Esophagus muscularis mucosa (tissue), 4 donors: ENCODE data around the gene ITGAL. TPM values are rescaled to one million over a fixed set of nuclear protein-coding genes. Genes with fewer than 3 reads are reported as not detected.

Experiments used
- DNase-seq: peaks from one replicate; pipeline ENCODE4 v3.0.0-alpha.2; 2017; ENCODE audit errors: extremely low spot score
- H3K27ac ChIP-seq, 4 donors: fragments of 200-600 bp; sonication (generic); replicated peaks in 1 of 4; 1 replicate in 3 of 4; 2 replicates in 1 of 4; pipeline ENCODE4 v1.5.1; 2016 to 2019; ENCODE audit warnings: mild to moderate bottlenecking in 1 of 4
- H3K27me3 ChIP-seq, 4 donors: fragments of 200-600 bp; sonication (generic); one replicate each; pipeline versions ENCODE4 v1.5.1 to v1.6.0; 2016 to 2019
- H3K36me3 ChIP-seq, 4 donors: fragments of 200-600 bp; sonication (generic); one replicate each; pipeline ENCODE4 v1.5.1; 2016 to 2019
- H3K4me1 ChIP-seq, 4 donors: fragments of 200-600 bp; sonication (generic); one replicate each; pipeline ENCODE4 v1.5.1; 2016 to 2019
- H3K4me3 ChIP-seq, 4 donors: fragments of 200-600 bp; sonication (generic); 1 replicate in 2 of 4; 2 replicates in 2 of 4; pipeline ENCODE4 v1.5.1; 2016 to 2019; ENCODE audit warnings: mild to moderate bottlenecking in 4 of 4, moderate library complexity in 1 of 4
- H3K9me3 ChIP-seq, 4 donors: fragments of 200-600 bp; sonication (generic); 1 replicate in 3 of 4; 2 replicates in 1 of 4; pipeline ENCODE4 v1.5.1; 2016 to 2019
- CTCF ChIP-seq, 3 experiments: fragments of 200-600 bp in 2 of 3; fragments of 450-650 bp in 1 of 3; sonication (generic) in 2 of 3; IDR thresholded peaks; one replicate each; pipeline ENCODE4 v1.5.1; 2017 to 2019; ENCODE audit warnings: antibody characterized with exemption in 3 of 3, mild to moderate bottlenecking in 2 of 3, moderate library complexity in 1 of 3
- EP300 ChIP-seq: sonication (generic); formaldehyde crosslinking; IDR thresholded peaks from one replicate; pipeline ENCODE4 v1.6.1; 2017; ENCODE audit warnings: antibody characterized with exemption
- POLR2A ChIP-seq: fragments of 450-650 bp; IDR thresholded peaks from one replicate; pipeline ENCODE4 v1.6.1; 2017; ENCODE audit warnings: antibody characterized with exemption, moderate library complexity, mild to moderate bottlenecking, low read depth
- POLR2AphosphoS5 ChIP-seq, 2 donors: sonication (generic); formaldehyde crosslinking; IDR thresholded peaks; one replicate each; pipeline ENCODE4 v1.6.1; 2017; ENCODE audit warnings: antibody characterized with exemption in 2 of 2
- WGBS: methylation state at CpG from one replicate; pipeline ENCODE4 v1.1.5; 2018; 5-methylcytosine and 5-hydroxymethylcytosine counted together
- intact Hi-C: fragments of 100-400 bp; cut with DNase I; formaldehyde crosslinking; loops from one replicate; pipeline ENCODE4 v1.15.1; 2023
- total RNA-seq, 4 donors: library from RNA; depleted of rRNA; stranded (reverse); fragments of >200 nt; gene quantifications; one replicate each; pipeline versions ENCODE4 v1.1.0 to v1.2.1, GENCODE V29; 2016

ITGAL gene
- total RNA-seq, 4 donors from 2014 or later: 1.5 to 2.7 (median 2.5) TPM

DNA sequence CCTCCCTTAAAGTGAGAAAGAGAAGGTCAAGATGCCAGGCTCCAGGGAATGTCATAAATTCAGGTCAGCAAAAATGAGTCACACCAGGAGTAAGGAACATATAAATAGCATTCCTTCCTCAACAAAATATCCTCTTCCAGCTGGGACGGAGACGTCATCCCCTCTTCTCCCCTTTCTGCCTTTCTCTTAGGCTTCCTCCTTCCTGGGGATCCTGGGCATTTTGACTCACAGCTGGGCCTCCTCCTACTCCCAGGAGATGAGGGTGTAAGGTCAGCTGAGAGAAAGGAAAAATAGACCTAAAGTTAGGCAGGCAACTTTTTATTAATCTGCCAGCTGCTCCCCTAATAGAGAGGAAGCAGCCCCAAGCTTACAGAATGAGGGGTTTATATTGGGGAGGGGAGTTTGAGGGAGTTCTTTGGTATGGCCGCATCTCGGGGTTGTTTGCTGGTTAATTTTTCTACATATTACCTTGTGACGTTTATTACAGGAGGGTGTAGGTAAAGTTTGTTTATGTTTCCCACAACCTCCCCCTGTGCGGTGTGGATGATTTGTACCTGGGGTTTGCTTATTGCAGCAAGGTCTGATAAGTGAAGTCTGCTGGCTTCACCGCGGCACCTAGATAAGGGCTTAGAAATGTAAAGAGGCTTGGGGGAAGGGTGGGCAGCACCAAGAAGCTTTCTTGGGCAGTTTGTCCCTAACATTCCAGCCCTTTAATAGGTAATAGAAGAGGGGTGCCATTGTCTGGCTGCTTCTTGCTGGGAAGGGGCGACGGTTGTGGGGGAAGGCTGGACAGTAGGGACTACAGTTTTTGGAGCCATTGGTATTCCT, 69.2 kb downstream of the ITGAL start:
- H3K27ac ChIP-seq: no peak overlapping the region

GRCh38 chr16:30543067-30543466, 70.5 kb downstream of the ITGAL start:
- Histone ChIP-seq H3K27ac (no peak overlapping the region), H3K4me1 (peaks cover 0 to 34% (median 3%) of the 10 kb centered on the region in 4 donors), H3K27me3 (no peaks in the 10 kb centered on the region), H3K4me3 (no peak overlapping the region), H3K9me3 (no peaks in the 10 kb centered on the region), H3K36me3 (no peaks in the 10 kb centered on the region)
- WGBS: 82% methylated on average over 5 of the region's 5 CpGs
- no peak for DNase-seq
- TF ChIP-seq EP300: no peak
- TF ChIP-seq POLR2AphosphoS5 (IDR thresholded peaks at IDR 0.05): no peak
- TF ChIP-seq POLR2A: no peak
- no peak for TF ChIP-seq CTCF (IDR thresholded peaks at IDR 0.05)
- intact Hi-C loops: no loop called here

More for the DNA sequence above, 69.2 kb downstream of the ITGAL start:
- Histone ChIP-seq H3K4me3 (no peak overlapping the region), H3K4me1 (peaks cover 0 to 31% (median 3%) of the 10 kb centered on the region in 4 donors), H3K9me3 (no peaks in the 10 kb centered on the region), H3K27me3 (no peaks in the 10 kb centered on the region), H3K36me3 (no peaks in the 10 kb centered on the region)
- TF ChIP-seq EP300 (no peak), CTCF (IDR thresholded peaks at IDR 0.05) (no peak), POLR2A (no peak), POLR2AphosphoS5 (IDR thresholded peaks at IDR 0.05) (no peak)
- DNase-seq: no peak
- 69% methylated on average over 10 of the region's 10 CpGs for WGBS
- intact Hi-C loops: no loop called here

GRCh38 chr16:30546115-30546514, 73.6 kb downstream of the ITGAL start:
- DNase-seq: no peak
- no peaks in the 10 kb centered on the region for H3K9me3 ChIP-seq
- no peaks in the 10 kb centered on the region for H3K36me3 ChIP-seq
- intact Hi-C loops: no loop called here
- H3K4me3 ChIP-seq: no peak overlapping the region
- TF ChIP-seq CTCF (IDR thresholded peaks at IDR 0.05): no peak
- TF ChIP-seq EP300: no peak
- no peak for TF ChIP-seq POLR2A
- TF ChIP-seq POLR2AphosphoS5 (IDR thresholded peaks at IDR 0.05): no peak
- no peaks in the 10 kb centered on the region for H3K27me3 ChIP-seq
- 75% methylated on average over 8 of the region's 8 CpGs for WGBS
- H3K4me1 ChIP-seq: peaks cover 0 to 21% (median 3%) of the 10 kb centered on the region in 4 donors
- no peak overlapping the region for H3K27ac ChIP-seq

DNA sequence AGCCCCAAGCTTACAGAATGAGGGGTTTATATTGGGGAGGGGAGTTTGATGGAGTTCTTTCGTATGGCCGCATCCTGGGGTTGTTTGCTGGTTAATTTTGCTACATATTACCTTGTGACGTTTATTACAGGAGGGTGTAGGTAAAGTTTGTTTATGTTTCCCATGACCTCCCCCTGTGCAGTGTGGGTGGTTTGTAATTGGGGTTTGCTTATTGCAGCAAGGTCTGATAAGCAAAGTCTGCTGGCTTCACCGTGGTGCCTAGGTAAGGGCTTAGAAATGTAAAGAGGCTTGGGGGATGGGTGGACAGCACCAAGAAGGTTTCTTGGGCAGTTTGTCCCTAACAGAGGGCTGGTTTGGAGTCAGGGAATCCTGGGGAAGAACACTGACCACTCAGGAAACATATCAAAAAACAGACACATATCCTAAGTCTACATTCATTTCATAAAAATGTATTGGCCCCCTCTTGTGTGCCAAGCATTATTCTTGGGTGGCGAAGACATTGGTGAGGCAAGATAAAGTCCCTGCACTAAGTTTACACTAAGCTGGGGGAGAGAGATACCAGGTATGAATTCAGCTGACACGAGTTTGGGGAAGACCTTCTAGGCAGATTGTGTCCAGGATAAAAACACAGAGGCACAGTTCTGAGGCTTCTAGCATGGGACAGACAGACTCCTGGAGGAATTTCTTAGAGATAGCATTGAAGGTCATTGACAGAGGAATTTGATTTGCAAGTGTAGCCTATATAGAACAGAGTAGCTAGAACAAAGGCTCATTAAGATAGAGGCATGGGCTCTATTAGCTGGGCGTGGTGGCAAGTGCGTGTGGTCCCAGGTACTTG, 76.1 kb downstream of the ITGAL start:
- intact Hi-C loops: no loop called here

More for the DNA sequence above, 76.1 kb downstream of the ITGAL start:
- Histone ChIP-seq H3K4me3 (no peak overlapping the region), H3K4me1 (peaks cover 0 to 12% (median 8%) of the 10 kb centered on the region in 4 donors), H3K27me3 (no peaks in the 10 kb centered on the region), H3K36me3 (peaks cover 0 to 11% (median 6%) of the 10 kb centered on the region in 4 donors), H3K9me3 (no peaks in the 10 kb centered on the region), H3K27ac (no peak overlapping the region)
- TF ChIP-seq POLR2AphosphoS5 (IDR thresholded peaks at IDR 0.05) (no peak), EP300 (no peak), POLR2A (no peak), CTCF (IDR thresholded peaks at IDR 0.05) (no peak)
- DNase-seq: no peak
- WGBS: 72% methylated on average over 8 of the region's 8 CpGs
